H1 (cell line): ENCODE measurements around the gene ZNF75A. TPM values are rescaled to one million over a fixed set of nuclear protein-coding genes. Genes with fewer than 3 reads are reported as not detected.

ENCODE experiments used
- CTCF ChIA-PET: fragments of 300-600 bp; sonication (Branson Sonifier 250); formaldehyde crosslinking; loops from one replicate; lab custom pipeline; 2021; ENCODE audit not compliant: partially characterized antibody; lab: Charles Lee
- POLR2A ChIA-PET: fragments of 300-600 bp; sonication (Branson Sonifier 250); formaldehyde crosslinking; loops from one replicate; lab custom pipeline; 2021; ENCODE audit warnings: inconsistent platforms; ENCODE audit not compliant: partially characterized antibody; lab: Charles Lee
- DNase-seq, 2 experiments: peaks; one replicate each; pipeline versions ENCODE4 v3.0.0 to v3.0.0-alpha.2; 2010 to 2022; ENCODE audit warnings: low spot score in 2 of 2, low read depth in 1 of 2, mixed read lengths in 1 of 2
- FAIRE-seq: peaks from 2 replicates; lab custom pipeline; 2011; peaks lifted over from hg19 to GRCh38; lab: Jason Lieb, UNC
- H2AFZ ChIP-seq: 2 replicates; pipeline ENCODE4 v1.8.1; 2012; ENCODE audit warnings: low read length, inconsistent platforms
- H2AK5ac ChIP-seq: 2 replicates; pipeline ENCODE4 v1.6.1; 2013; ENCODE audit warnings: low read depth, low read length
- H2BK120ac ChIP-seq: replicated peaks from 2 replicates; pipeline ENCODE3; 2013; ENCODE audit warnings: low read depth, low read length, inconsistent platforms
- H2BK12ac ChIP-seq: 2 replicates; pipeline ENCODE4 v1.6.1; 2013; ENCODE audit warnings: low read depth, low read length
- H2BK15ac ChIP-seq: 2 replicates; pipeline ENCODE4 v1.6.1; 2013; ENCODE audit warnings: low read length
- H2BK20ac ChIP-seq: 2 replicates; pipeline ENCODE4 v1.6.1; 2013; ENCODE audit warnings: low read length
- H2BK5ac ChIP-seq: 2 replicates; pipeline ENCODE4 v1.6.1; 2013; ENCODE audit warnings: low read depth, low read length
- H3K14ac ChIP-seq: 2 replicates; pipeline ENCODE4 v1.6.1; 2013; ENCODE audit warnings: inconsistent platforms; ENCODE audit not compliant: insufficient read length
- H3K18ac ChIP-seq: 2 replicates; pipeline ENCODE4 v1.6.1; 2013; ENCODE audit warnings: low read length; ENCODE audit errors: extremely low read depth
- H3K23ac ChIP-seq: 2 replicates; pipeline ENCODE4 v1.6.1; 2013; ENCODE audit warnings: inconsistent platforms; ENCODE audit not compliant: insufficient read length
- H3K23me2 ChIP-seq: 2 replicates; pipeline ENCODE4 v1.6.1; 2013; ENCODE audit warnings: low read depth, low read length
- H3K27ac ChIP-seq: 2 replicates; pipeline ENCODE4 v1.6.1; 2011; ENCODE audit warnings: low read depth, low read length, inconsistent platforms
- H3K27me3 ChIP-seq, 4 experiments: replicated peaks in 1 of 4; 1 replicate in 1 of 4; 2 replicates in 3 of 4; pipeline versions ENCODE4 v1.6.1 to v1.8.1; 2011 to 2013; ENCODE audit warnings: low read length in 3 of 4, mild to moderate bottlenecking in 3 of 4, inconsistent platforms in 2 of 4, mixed read lengths in 2 of 4, moderate library complexity in 1 of 4; ENCODE audit not compliant: control insufficient read depth in 3 of 4, insufficient read depth in 3 of 4; ENCODE audit errors: extremely low read depth in 1 of 4
- H3K36me3 ChIP-seq, 4 experiments: 2 replicates each; pipeline versions ENCODE4 v1.6.1 to v1.8.1; 2011 to 2013; ENCODE audit warnings: mild to moderate bottlenecking in 4 of 4, low read length in 3 of 4, moderate library complexity in 2 of 4, control low read depth in 1 of 4, inconsistent platforms in 1 of 4; ENCODE audit not compliant: insufficient read depth in 4 of 4, control insufficient read depth in 2 of 4
- H3K4ac ChIP-seq: replicated peaks from 2 replicates; pipeline ENCODE3; 2013; ENCODE audit warnings: low read length, low read depth, mixed read lengths, inconsistent platforms; ENCODE audit not compliant: insufficient read length
- H3K4me1 ChIP-seq, 4 experiments: replicated peaks in 1 of 4; 1 replicate in 1 of 4; 2 replicates in 3 of 4; pipeline versions ENCODE4 v1.6.1 to v1.8.1; 2011 to 2013; ENCODE audit warnings: low read length in 3 of 4, inconsistent platforms in 2 of 4, mixed read lengths in 1 of 4; ENCODE audit not compliant: insufficient read depth in 4 of 4, control insufficient read depth in 3 of 4
- H3K4me2 ChIP-seq, 2 experiments: 2 replicates each; pipeline versions ENCODE4 v1.6.1 to v1.8.1; 2011 to 2013; ENCODE audit warnings: low read depth in 2 of 2, low read length in 2 of 2, control low read depth in 1 of 2, inconsistent platforms in 1 of 2, mild to moderate bottlenecking in 1 of 2; ENCODE audit not compliant: insufficient read depth in 1 of 2
- H3K4me3 ChIP-seq, 4 experiments: fragments of 200-600, 300-600 bp in 1 of 4; sonication (generic), shearing (Covaris generic), sonication (Bioruptor Twin) in 1 of 4; 2 replicates each; pipeline versions ENCODE4 v1.5.1 to v1.8.1; 2011 to 2016; ENCODE audit warnings: low read length in 4 of 4, low read depth in 3 of 4, control low read depth in 2 of 4, inconsistent platforms in 2 of 4, mild to moderate bottlenecking in 2 of 4, mixed read lengths in 1 of 4, moderate library complexity in 1 of 4; ENCODE audit not compliant: insufficient read depth in 2 of 4; ENCODE audit errors: extremely low read depth in 1 of 4
- H3K56ac ChIP-seq: replicated peaks from 2 replicates; pipeline ENCODE3; 2013; ENCODE audit warnings: low read depth, mild to moderate bottlenecking, mixed read lengths, low read length, inconsistent platforms; ENCODE audit not compliant: insufficient read length
- H3K79me1 ChIP-seq: 2 replicates; pipeline ENCODE4 v1.6.1; 2013; ENCODE audit warnings: low read depth, low read length, control low read depth
- H3K79me2 ChIP-seq, 2 experiments: 2 replicates each; pipeline versions ENCODE4 v1.6.1 to v1.8.1; 2012 to 2013; ENCODE audit warnings: low read length in 2 of 2, mild to moderate bottlenecking in 2 of 2, inconsistent platforms in 1 of 2; ENCODE audit not compliant: insufficient read depth in 2 of 2, control insufficient read depth in 1 of 2
- H3K9ac ChIP-seq, 4 experiments: replicated peaks in 1 of 4; 1 replicate in 1 of 4; 2 replicates in 3 of 4; pipeline versions ENCODE4 v1.6.1 to v1.8.1; 2011 to 2013; ENCODE audit warnings: low read depth in 3 of 4, low read length in 3 of 4, control low read depth in 2 of 4, mild to moderate bottlenecking in 2 of 4, moderate library complexity in 2 of 4, inconsistent platforms in 1 of 4; ENCODE audit errors: extremely low read depth in 1 of 4
- H3K9me3 ChIP-seq, 2 experiments: 2 replicates each; pipeline versions ENCODE4 v1.6.1 to v1.8.1; 2012 to 2013; ENCODE audit warnings: mild to moderate bottlenecking in 2 of 2, moderate library complexity in 2 of 2, control low read depth in 1 of 2, inconsistent platforms in 1 of 2, low read depth in 1 of 2, low read length in 1 of 2, mixed read lengths in 1 of 2; ENCODE audit not compliant: insufficient read depth in 2 of 2
- H4K20me1 ChIP-seq, 2 experiments: replicated peaks in 1 of 2; 2 replicates each; pipeline versions ENCODE3 to v1.8.1; 2011 to 2013; ENCODE audit warnings: inconsistent platforms in 2 of 2, low read length in 2 of 2, mild to moderate bottlenecking in 1 of 2; ENCODE audit not compliant: insufficient read depth in 2 of 2, control insufficient read depth in 1 of 2
- H4K5ac ChIP-seq: 2 replicates; pipeline ENCODE4 v1.6.1; 2013; ENCODE audit warnings: low read length, low read depth, mixed read lengths, inconsistent platforms; ENCODE audit not compliant: insufficient read length
- H4K8ac ChIP-seq: 2 replicates; pipeline ENCODE4 v1.8.0; 2013; ENCODE audit warnings: mild to moderate bottlenecking, moderate library complexity, low read length, inconsistent platforms; ENCODE audit not compliant: insufficient read depth; ENCODE audit errors: extremely low read depth
- H4K91ac ChIP-seq: replicated peaks from 2 replicates; pipeline ENCODE3; 2013; ENCODE audit warnings: low read length, mixed read lengths, inconsistent platforms; ENCODE audit not compliant: insufficient read length
- JUN ChIP-seq: IDR thresholded peaks from 2 replicates; pipeline ENCODE4 v1.6.1; 2011; ENCODE audit warnings: low read depth, mild to moderate bottlenecking, improper control_type of control experiment, low read length
- JUND ChIP-seq: IDR thresholded peaks from 2 replicates; pipeline ENCODE4 v1.6.1; 2011; ENCODE audit warnings: mild to moderate bottlenecking, improper control_type of control experiment, low read length
- PHF8 ChIP-seq: fragments of 200-600 bp; sonication (generic); conservative IDR thresholded peaks from 2 replicates; pipeline ENCODE4 v1.7.1; 2012; ENCODE audit warnings: low read depth, mild to moderate bottlenecking, inconsistent platforms, low read length, moderate library complexity
- RFX5 ChIP-seq: IDR thresholded peaks from 2 replicates; pipeline ENCODE4 v1.6.1; 2011; ENCODE audit warnings: low read depth, low read length, improper control_type of control experiment, borderline replicate concordance
- TBP ChIP-seq: IDR thresholded peaks from 2 replicates; pipeline ENCODE4 v1.6.1; 2011; ENCODE audit warnings: low read depth, low read length, improper control_type of control experiment
- TCF12 ChIP-seq: IDR thresholded peaks from 2 replicates; pipeline ENCODE4 v1.6.1; 2011; ENCODE audit warnings: low read depth, mild to moderate bottlenecking, low read length
- TEAD4 ChIP-seq: IDR thresholded peaks from 2 replicates; pipeline ENCODE4 v1.6.1; 2012; ENCODE audit warnings: low read depth, low read length, inconsistent platforms, mixed read lengths
- WGBS, 2 experiments: shearing (Covaris generic) in 1 of 2; methylation state at CpG; one replicate each; pipeline versions ENCODE4 v1.1.6 to v1.1.7; 2013 to 2015; ENCODE audit warnings: low lambda C conversion rate in 2 of 2, mixed read lengths in 2 of 2, inconsistent platforms in 1 of 2, low coverage in 1 of 2, missing lambda C conversion rate in 1 of 2; ENCODE audit not compliant: insufficient replicate concordance in 2 of 2, insufficient coverage in 1 of 2, insufficient read length in 1 of 2; ENCODE audit errors: extremely low coverage in 1 of 2, missing lambda C conversion rate in 1 of 2; 5-methylcytosine and 5-hydroxymethylcytosine counted together
- polyA plus RNA-seq, 7 experiments: library from polyadenylated mRNA; depleted of rRNA in 3 of 7; stranded (reverse) in 5 of 7; unstranded in 2 of 7; fragments of >200 nt in 5 of 7; fragments of 200-250 nt in 2 of 7; gene quantifications; 1 replicate in 5 of 7; 2 replicates in 1 of 7; 4 replicates in 1 of 7; pipeline versions ENCODE4 v1.2.1 to v1.2.3, GENCODE V29; 2011 to 2013; ENCODE audit warnings: missing spikeins in 2 of 7, mixed read lengths in 2 of 7
- total RNA-seq: library from RNA; stranded (reverse); fragmentation: NEBNext Ultra II Directional; extraction: Animal tissue kit (Norgen Biotek cat#: 25700); gene quantifications from 2 replicates; pipeline ENCODE4 v1.2.1, GENCODE V29; 2021

The ZNF75A gene
- total and polyA plus RNA-seq, 2 of the 8 experiments (the other 6 are each of a cell fraction or from before 2014, with no cell fraction given) = 9.3 to 30.0 TPM

GRCh38 chr16:3295783-3296182 lies 9.5 kb upstream of the ZNF75A start:
- 83% methylated on average over 13 of the region's 13 CpGs; no CpG with 5 or more reads in 1 of the 2 experiments for WGBS, 2 experiments
- Histone ChIP-seq H3K14ac (no peak overlapping the region), H3K27ac (no peak overlapping the region)

More at GRCh38 chr16:3295783-3296182, 9.5 kb upstream of the ZNF75A start:
- H3K27me3 ChIP-seq = no peaks in the 10 kb centered on the region
- CTCF ChIA-PET = interaction anchor here (1.5 kb wide), 1 partner anchor 13 kb away, joined by 4 read pairs; the partner anchor contains the start of gene ZNF263
- H2BK12ac ChIP-seq = no peak overlapping the region
- H2BK5ac ChIP-seq = no peak overlapping the region
- H2AFZ ChIP-seq = no peak overlapping the region
- no peaks in the 10 kb centered on the region for H3K23me2 ChIP-seq
- no peak overlapping the region for H2AK5ac ChIP-seq
- POLR2A ChIA-PET = interaction anchor here (0.9 to 4.1 kb wide), 3 partner anchors 9 to 11 kb away, joined by 3 to 33 read pairs (median 7); partner anchors contain the start of genes ZNF263 and ZNF75A
- H4K20me1 ChIP-seq = no peaks in the 10 kb centered on the region
- H3K56ac ChIP-seq = no peak overlapping the region
- TF ChIP-seq PHF8 (no peak), TEAD4 (no peak), TBP (no peak), TCF12 (no peak), JUND (no peak), JUN (no peak), RFX5 (no peak)
- H3K4me3 ChIP-seq = no peak overlapping the region
- H2BK15ac ChIP-seq = no peak overlapping the region
- H4K5ac ChIP-seq = no peak overlapping the region
- peaks cover 30 to 46% of the 10 kb centered on the region in 2 experiments for H3K9me3 ChIP-seq
- H3K9ac ChIP-seq = no peak overlapping the region
- no peak overlapping the region for H2BK120ac ChIP-seq
- H4K8ac ChIP-seq = no peak overlapping the region; the same call in 1 of the 2 replicates
- FAIRE-seq (no peak), DNase-seq (no peak)
- H3K4me1 ChIP-seq = no peaks in the 10 kb centered on the region
- no peak overlapping the region for H2BK20ac ChIP-seq
- H3K18ac ChIP-seq = no peak overlapping the region
- H3K79me2 ChIP-seq = peaks cover 0 to under 1% of the 10 kb centered on the region in 2 experiments; a peak in 1 of 4 replicates
- peaks cover 5 to 47% (median 22%) of the 10 kb centered on the region in 4 experiments for H3K36me3 ChIP-seq
- H4K91ac ChIP-seq = no peak overlapping the region
- no peak overlapping the region for H3K4me2 ChIP-seq
- no peak overlapping the region for H3K4ac ChIP-seq
- H3K79me1 ChIP-seq = no peaks in the 10 kb centered on the region; the same call in 1 of the 2 replicates
- no peak overlapping the region for H3K23ac ChIP-seq
